AG09309 (cell line): Measurements from ENCODE around the gene GNAS.

Experiments
- DNase-seq: peaks from one replicate; pipeline ENCODE4 v3.0.0-alpha.2; 2010; ENCODE audit warnings: low read depth
- H3K4me3 ChIP-seq: 2 replicates; pipeline ENCODE4 v1.5.1; 2011; ENCODE audit warnings: mild to moderate bottlenecking, low read depth, low read length, moderate library complexity; ENCODE audit not compliant: control insufficient read depth
- TF ChIP-seq, protein P1 (sequence below): IDR thresholded peaks from 2 replicates; pipeline ENCODE4 v1.5.1; 2011; ENCODE audit warnings: mild to moderate bottlenecking, low read depth, low read length, inconsistent platforms; ENCODE audit not compliant: insufficient read depth, control insufficient read depth; ENCODE audit errors: missing control alignments

Gene GNAS

DNA sequence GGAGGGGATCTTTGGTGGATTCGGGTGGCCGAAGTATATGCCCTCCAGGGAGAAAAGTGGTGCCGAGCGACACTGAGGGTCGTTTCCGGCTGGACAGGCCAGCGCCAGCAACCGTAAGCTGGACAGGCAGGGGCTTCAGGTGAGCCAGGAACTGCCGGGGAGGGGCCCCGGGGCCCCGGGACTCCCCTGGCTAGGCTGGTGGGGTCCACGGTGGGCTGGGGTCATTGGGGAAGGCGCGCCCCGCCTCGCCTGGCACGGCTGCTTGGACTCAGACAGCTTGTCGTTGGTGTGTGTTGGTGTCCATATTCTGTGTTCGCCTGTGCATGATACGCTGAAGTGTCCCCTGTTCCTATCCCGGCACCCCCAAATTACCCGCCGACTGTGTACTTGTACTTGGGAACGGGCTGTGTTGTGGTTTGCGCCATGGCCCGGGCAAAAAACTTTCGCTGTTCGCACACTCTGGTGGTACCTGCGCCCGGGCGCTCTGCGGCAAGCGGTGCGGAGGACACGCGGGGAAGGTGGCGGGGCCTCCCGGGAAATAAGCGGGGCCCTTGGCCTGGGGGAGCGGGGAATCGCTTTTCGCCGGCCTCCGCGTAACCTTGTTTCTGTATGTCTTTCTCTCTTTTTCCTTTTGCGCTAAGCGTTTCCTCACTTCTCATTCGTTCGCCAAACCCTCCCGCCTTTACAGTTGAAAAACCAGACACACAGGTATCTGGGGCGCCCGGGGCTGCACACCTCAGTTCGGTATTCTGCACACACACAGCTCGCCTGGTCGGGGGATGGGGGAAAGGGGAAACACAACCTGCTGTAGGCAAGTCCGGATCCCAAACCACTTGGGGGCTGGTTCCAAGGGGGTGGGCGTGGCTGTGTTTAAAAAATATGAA lies 3.2 kb downstream of the GNAS start:
- TF ChIP-seq, protein P1, sequence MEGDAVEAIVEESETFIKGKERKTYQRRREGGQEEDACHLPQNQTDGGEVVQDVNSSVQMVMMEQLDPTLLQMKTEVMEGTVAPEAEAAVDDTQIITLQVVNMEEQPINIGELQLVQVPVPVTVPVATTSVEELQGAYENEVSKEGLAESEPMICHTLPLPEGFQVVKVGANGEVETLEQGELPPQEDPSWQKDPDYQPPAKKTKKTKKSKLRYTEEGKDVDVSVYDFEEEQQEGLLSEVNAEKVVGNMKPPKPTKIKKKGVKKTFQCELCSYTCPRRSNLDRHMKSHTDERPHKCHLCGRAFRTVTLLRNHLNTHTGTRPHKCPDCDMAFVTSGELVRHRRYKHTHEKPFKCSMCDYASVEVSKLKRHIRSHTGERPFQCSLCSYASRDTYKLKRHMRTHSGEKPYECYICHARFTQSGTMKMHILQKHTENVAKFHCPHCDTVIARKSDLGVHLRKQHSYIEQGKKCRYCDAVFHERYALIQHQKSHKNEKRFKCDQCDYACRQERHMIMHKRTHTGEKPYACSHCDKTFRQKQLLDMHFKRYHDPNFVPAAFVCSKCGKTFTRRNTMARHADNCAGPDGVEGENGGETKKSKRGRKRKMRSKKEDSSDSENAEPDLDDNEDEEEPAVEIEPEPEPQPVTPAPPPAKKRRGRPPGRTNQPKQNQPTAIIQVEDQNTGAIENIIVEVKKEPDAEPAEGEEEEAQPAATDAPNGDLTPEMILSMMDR = no peak
- no peak overlapping the region for H3K4me3 ChIP-seq
- no peak for DNase-seq

DNA sequence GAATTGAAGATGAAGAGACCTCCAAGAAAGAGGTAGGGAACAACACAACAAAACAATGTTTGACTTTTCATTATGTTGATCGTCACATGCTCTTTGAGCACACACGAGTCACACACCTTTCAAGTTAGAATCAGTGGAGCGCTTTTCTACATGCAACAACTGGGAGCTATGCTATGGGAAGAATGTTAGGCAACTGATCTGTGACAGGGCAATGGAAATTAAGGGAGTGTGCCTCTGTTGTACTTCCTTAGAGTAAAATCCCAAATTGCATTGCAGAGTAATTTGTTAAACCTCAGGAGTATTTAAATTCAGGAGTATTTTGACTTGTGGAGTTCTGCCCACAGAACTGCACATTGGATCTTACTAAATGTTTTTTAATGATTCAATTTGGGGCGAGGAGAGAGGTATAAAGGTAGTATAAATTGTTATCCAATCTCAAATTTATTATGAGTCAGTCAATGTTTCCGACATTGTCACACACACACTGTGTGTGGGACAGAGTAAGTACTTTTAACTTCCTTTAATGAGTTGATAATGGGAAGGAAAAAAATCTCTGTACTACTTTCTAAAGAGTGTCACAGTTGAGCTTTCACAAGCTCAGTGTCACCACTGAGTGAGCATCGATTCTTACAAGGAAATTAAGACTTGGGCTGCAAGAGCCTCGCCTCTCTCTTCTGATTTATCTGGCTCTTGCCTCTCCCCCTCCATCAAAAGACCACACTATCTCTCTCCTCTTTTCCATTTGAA lies 10.7 kb downstream of the GNAS start:
- TF ChIP-seq, protein P1 = no peak
- DNase-seq = no peak
- H3K4me3 ChIP-seq = no peak overlapping the region

DNA sequence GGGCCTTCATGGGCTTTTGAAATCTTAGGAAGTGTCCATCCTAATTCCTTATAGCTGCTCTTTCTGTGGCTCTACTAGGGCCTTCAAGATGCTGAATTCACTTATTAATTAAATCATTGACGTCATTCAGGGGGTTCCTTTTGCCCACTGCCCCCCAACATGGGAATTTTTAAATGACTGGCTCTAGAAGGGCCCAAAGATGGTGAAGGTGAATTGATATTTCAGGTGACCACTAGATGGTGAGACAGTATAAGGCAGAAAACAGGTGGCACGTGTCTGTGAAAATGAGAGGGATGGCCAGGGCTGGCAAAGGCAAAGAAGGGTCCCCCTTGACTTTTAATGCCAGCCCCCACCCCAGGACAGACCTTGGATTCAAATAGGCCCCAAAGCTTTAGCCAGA lies 11.8 kb downstream of the GNAS start:
- DNase-seq = no peak
- H3K4me3 ChIP-seq = no peak overlapping the region
- TF ChIP-seq, protein P1 = peak; percentile 25

DNA sequence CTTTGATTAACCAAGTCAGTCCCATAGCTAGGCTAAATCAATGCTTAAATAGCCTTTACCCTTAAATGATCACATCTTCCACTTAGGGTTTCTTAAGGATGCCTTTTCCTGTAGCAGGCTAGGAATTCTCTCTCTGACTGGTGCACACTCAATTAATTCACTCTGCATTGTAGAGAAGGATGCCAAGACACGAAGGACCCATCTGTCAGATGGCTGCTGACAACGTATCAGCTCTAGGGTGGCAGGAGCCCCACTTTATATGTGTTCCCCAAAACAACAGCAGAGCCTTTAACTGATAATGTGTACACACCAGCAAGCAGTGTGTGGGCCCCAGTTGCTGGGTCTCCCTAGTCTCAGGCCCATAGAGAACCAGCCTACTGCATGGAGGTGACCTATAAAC lies 13.3 kb downstream of the GNAS start:
- DNase-seq = no peak
- H3K4me3 ChIP-seq = no peak overlapping the region
- TF ChIP-seq, protein P1 = no peak

DNA sequence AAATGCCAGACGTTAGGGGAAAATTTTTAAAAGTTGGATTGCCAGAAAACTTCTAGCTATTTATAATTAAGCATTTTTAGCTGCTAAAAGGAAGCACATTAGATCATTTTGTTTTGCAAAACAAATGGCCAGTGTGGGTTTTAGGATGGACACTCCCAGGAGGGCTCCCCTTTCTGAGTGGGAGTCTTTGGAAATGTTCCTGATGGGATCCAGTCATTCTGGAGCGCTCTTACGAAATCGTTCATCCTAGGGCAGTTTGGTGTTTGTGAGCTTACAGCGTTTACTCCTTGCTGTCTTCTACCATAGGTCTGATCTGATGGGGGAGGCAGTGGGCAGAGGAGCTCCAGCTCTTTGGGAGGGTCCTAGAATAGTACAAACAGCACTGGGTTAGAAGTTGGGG lies 14.7 kb downstream of the GNAS start:
- DNase-seq = no peak
- H3K4me3 ChIP-seq = no peak overlapping the region
- TF ChIP-seq, protein P1 = no peak

DNA sequence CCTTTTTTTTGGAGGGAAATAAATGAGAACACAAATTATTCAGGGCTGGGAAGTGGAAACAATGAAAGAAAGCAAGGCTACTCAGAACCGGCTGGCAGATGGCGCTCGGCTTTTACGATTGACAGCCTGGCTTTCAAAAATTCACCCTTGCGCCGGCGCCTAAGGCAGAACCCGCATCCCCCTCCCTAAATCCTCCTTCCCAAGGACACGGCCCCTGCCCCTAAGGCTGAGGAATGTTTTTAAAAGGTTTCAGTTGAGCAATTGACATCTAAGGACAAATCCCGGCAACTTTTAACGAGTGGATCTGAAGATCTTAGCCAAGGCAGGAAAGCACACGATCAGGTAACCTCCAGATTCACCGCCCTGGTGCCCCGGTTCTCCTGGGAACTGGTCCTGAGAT lies 16.3 kb downstream of the GNAS start:
- DNase-seq = no peak
- TF ChIP-seq, protein P1 = peak; percentile 32
- no peak overlapping the region for H3K4me3 ChIP-seq
